Jurkat, Clone E6-1 (cell line): Measurements from ENCODE around the gene LGALS4.

Source experiments
- DNase-seq: peaks from one replicate; pipeline ENCODE4 v3.0.0-alpha.2; 2011; ENCODE audit warnings: low read depth, low spot score
- H3K4me3 ChIP-seq: 2 replicates; pipeline ENCODE4 v1.5.1; 2011; ENCODE audit warnings: mild to moderate bottlenecking, low read length, control low read depth, moderate library complexity

LGALS4 gene

DNA sequence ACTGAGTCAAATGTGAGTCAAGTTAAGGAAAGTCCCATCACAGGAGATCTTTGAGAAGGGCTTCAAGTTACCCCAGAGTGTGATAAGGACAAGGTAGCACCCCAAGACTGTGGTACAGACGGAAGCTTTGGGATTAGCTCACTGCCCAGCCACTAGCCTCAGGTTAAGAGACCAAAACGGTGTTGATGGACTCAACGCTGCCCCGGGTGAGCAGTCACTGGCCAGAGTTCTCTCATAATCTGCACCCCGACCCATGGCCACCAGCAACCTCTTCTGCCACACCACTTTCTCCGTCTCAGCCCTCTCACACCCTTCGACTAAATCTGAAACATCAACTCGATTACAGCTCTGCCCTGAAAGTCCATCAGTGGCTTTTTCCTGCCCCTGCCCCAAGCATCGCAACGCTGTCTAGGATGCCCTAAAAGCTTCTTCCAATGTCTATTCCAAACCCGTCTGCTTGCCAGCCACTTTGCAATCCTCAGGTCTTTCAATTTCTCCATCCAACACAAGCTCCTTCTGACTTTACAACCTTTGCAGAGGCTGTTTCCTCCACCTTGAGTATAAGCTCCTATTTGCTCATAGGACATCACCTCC is 31.4 kb upstream of the LGALS4 start:
- H3K4me3 ChIP-seq, result no peak overlapping the region
- no peak for DNase-seq

GRCh38 chr19:38843175-38843758 is 30.5 kb upstream of the LGALS4 start:
- H3K4me3 ChIP-seq, result no peak overlapping the region
- no peak for DNase-seq

- DNase-seq, result peak; percentile 89
- H3K4me3 ChIP-seq, result no peak overlapping the region
Measured at GRCh38 chr19:38842439-38843174, 29.9 kb upstream of the LGALS4 start.

- no peak overlapping the region for H3K4me3 ChIP-seq
- DNase-seq, result no peak
Measured at GRCh38 chr19:38841787-38842438, 29.2 kb upstream of the LGALS4 start.

DNA sequence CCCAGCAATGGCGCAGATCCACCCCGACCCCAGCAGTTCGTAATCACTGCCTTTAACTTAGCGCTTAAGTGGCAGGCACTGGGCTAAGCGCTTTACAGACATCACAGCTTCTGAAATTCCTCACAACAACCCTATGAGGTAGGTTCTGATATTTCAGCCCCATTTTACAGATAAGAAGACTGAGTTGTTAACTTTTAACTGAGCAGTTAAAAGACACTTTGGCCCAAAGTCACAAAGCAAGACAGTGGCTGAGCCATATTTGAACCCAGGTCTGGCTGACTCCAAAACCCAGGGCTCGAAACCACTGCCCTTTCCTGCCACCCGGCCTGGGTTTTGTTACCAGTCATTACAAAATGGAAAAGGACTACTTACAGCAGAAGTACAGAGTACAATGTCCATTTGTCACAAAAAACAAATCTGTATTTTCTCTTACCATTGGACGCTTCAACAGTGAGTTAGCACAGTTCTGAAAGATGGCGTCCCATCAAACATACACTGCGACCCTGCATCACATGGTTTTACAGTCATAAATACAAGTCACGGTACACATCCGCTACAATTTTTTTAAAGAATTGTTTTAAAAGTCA is 28.5 kb upstream of the LGALS4 start:
- no peak overlapping the region for H3K4me3 ChIP-seq

GRCh38 chr19:38840583-38840968 is 27.8 kb upstream of the LGALS4 start:
- no peak for DNase-seq
- no peak overlapping the region for H3K4me3 ChIP-seq

More for the DNA sequence above, 28.5 kb upstream of the LGALS4 start:
- no peak for DNase-seq

- H3K4me3 ChIP-seq, result no peak overlapping the region
- no peak for DNase-seq
Measured at GRCh38 chr19:38839816-38840582, 27.3 kb upstream of the LGALS4 start.

DNA sequence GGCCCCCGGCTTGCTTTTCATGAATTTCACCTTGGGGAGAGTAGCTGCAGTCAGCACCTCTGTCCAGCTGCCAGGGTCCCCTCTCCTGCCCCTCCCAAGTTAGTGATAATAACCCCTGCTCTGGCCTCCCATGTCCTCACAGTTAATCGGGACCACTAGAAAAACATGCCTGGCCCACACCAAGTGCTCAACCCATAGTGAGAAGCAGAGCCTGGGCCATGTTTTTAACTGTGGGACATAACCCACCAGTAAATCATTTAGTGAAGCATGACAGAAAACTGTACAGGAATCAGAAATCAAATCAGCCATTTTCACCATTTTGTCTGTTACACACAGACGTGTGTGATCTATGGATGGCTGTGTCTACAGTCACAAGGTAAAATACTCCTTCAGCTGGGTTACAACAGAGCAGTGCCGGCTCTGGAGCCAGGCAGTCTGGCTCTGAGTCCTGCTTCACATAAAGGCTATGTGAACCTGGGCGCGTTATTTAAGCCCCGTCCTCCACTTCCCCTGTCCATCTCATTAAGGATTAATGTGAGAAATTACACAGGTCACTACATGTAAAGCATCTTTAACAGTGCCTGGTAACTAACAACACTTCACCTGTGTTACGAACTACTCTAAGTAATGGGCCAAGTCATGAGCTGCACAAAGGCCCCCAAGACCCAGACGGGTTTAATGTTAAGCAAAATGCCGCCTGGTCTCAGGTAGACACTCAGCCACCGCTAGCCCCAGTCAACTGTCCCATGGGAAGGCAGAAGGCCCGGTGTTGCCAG is 26.4 kb upstream of the LGALS4 start:
- no peak for DNase-seq
- H3K4me3 ChIP-seq, result no peak overlapping the region

- no peak for DNase-seq
- H3K4me3 ChIP-seq, result no peak overlapping the region
Measured at GRCh38 chr19:38838208-38838985, 25.7 kb upstream of the LGALS4 start.

GRCh38 chr19:38837656-38838121 is 24.9 kb upstream of the LGALS4 start:
- H3K4me3 ChIP-seq, result no peak overlapping the region
- no peak for DNase-seq

DNA sequence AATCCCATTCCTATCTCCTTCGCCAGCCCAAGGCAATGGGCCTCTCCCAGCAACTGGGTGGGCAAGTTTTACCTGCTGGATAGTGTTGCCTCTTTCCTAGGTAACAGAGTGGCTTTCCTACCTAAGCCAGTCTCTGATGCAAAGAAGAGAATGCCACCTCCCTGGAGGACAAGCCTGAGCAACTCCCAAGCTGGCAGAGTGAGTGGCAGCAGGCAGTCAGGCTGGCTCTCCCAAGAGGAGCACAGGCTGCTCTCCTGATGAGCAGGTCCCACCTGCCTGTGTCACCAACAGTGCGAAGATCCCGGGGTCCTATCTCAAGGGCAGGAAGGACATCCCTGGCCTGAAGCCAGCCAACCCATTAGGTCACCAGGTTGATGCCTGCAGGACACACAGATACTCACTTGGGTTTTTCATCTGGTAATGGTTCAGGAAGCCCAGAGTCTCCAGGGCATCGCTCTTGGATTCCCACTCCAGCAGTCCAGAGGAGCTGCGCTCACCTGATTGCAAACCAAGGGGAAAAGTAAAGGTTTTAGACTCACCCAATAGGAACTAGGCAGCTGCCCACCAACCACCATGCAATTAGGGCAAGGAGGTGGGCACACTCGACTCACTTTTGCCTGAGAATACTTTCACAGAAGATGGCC is 24.4 kb upstream of the LGALS4 start:
- no peak overlapping the region for H3K4me3 ChIP-seq
- DNase-seq, result no peak

- no peak for DNase-seq
- H3K4me3 ChIP-seq, result no peak overlapping the region
Measured at GRCh38 chr19:38836159-38836982, 23.6 kb upstream of the LGALS4 start.

- no peak overlapping the region for H3K4me3 ChIP-seq
- no peak for DNase-seq
Measured at GRCh38 chr19:38834590-38834989, 21.8 kb upstream of the LGALS4 start.

- H3K4me3 ChIP-seq, result no peak overlapping the region
Measured at GRCh38 chr19:38834104-38834490, 21.4 kb upstream of the LGALS4 start.

GRCh38 chr19:38833092-38833425 is 20.3 kb upstream of the LGALS4 start:
- H3K4me3 ChIP-seq, result no peak overlapping the region
- no peak for DNase-seq

More at GRCh38 chr19:38834104-38834490, 21.4 kb upstream of the LGALS4 start:
- DNase-seq, result no peak

- no peak for DNase-seq
- H3K4me3 ChIP-seq, result peak overlapping the region; percentile 96
Measured at GRCh38 chr19:38831142-38831605, 18.4 kb upstream of the LGALS4 start.
